Kidney capillary endothelial cell (primary cell): ENCODE results near the gene UQCC5.

ENCODE experiments used
- DNase-seq: peaks from one replicate; pipeline ENCODE4 v3.0.0-alpha.2; 2018; ENCODE audit warnings: low spot score

The UQCC5 gene

GRCh38 chr3:52570076-52570475, 33.7 kb downstream of the UQCC5 start:
- DNase-seq: no peak

DNA sequence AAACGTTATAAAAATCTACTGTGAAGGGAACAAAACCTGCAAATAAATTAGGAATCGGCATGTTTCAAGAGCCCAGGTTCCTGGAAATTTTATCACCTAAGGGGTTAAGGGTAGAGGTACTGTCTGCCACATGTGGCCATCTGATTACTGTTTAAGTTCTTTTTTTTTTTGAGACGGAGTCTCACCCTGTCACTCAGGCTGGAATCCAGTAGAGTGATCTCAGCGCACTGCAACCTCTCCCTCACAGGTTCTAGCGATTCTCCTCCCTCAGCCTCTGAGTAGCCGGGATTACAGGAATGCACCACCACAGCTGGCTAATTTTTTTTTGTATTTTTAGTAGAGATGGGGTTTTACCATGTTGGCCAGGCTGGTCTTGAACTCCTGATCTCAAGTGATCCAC, 35.8 kb downstream of the UQCC5 start:
- DNase-seq: no peak

- no peak for DNase-seq
Observed at GRCh38 chr3:52574056-52574965, 37.9 kb downstream of the UQCC5 start.
